ENCODE measurements around the gene ADARB1.

- TF ChIP-seq POLR2AphosphoS5 (IDR thresholded peaks at IDR 0.05; ENCODE audit: low read depth, low read length) (no peak), TAF1 (IDR thresholded peaks at IDR 0.05; ENCODE audit: borderline replicate concordance, low read depth, low read length) (no peak)
These were observed 185.9 kb downstream of the ADARB1 start for GRCh38 chr21:45260191-45260825.

All from GM12892 (cell line).